Pancreas (tissue), 10 donors: Measurements from ENCODE around the gene DIPK1A. TPM values are rescaled to one million over a fixed set of nuclear protein-coding genes. Genes with fewer than 3 reads are reported as not detected.
A peak's percentile ranks its signal among the peaks of the same experiment; 100 is the strongest.

Source experiments
- ATAC-seq, 4 donors: fragments of 200-7000 bp; cut with Tn5 transposase; one replicate each; pipeline versions ENCODE4 v1.8.0 to v1.9.1; 2020; ENCODE audit warnings: mild to moderate bottlenecking in 4 of 4, moderate library complexity in 4 of 4
- DNase-seq, 6 donors: peaks; one replicate each; pipeline ENCODE4 v3.0.0-alpha.2; 2020
- FAIRE-seq: peaks from 2 replicates; lab custom pipeline; 2012; peaks lifted over from hg19 to GRCh38; lab: Jason Lieb, UNC
- H3K27ac ChIP-seq, 4 donors: fragments of 200-600 bp; sonication (generic); 1 replicate in 3 of 4; 2 replicates in 1 of 4; pipeline versions ENCODE4 v1.5.0 to v1.8.0; 2020
- H3K27me3 ChIP-seq, 4 donors: fragments of 200-600 bp; one replicate each; pipeline ENCODE4 v1.8.0; 2021
- H3K36me3 ChIP-seq, 3 donors: fragments of 200-600 bp; sonication (generic) in 1 of 3; one replicate each; pipeline versions ENCODE4 v1.5.0 to v1.8.0; 2020 to 2021
- H3K4me1 ChIP-seq, 3 donors: fragments of 200-600 bp; one replicate each; pipeline ENCODE4 v1.8.0; 2021
- H3K4me3 ChIP-seq, 4 donors: fragments of 200-600 bp; sonication (generic) in 2 of 4; one replicate each; pipeline versions ENCODE4 v1.5.0 to v1.8.0; 2020 to 2021
- H3K9me3 ChIP-seq, 4 donors: fragments of 200-600 bp; one replicate each; pipeline ENCODE4 v1.8.0; 2021
- WGBS, 2 donors: extraction: QIAGEN DNeasy Blood & Tissue Kit; methylation state at CpG; one replicate each; pipeline ENCODE4 v1.1.7; 2013; 5-methylcytosine and 5-hydroxymethylcytosine counted together
- intact Hi-C, 3 donors: fragments of 100-400 bp; cut with DNase I; formaldehyde crosslinking; loops; one replicate each; pipeline versions ENCODE4 v1.11.1 to v1.14.2; 2022
- polyA plus RNA-seq, 2 donors: library from polyadenylated mRNA; stranded (reverse); fragments of 200-250 nt; gene quantifications; one replicate each; pipeline ENCODE4 v1.2.3, GENCODE V29; 2013
- total RNA-seq, 6 donors: library from RNA; stranded (reverse); fragmentation: NEBNext Ultra II Directional in 4 of 6; extraction: Animal tissue kit (Norgen Biotek cat#: 25700) in 4 of 6; gene quantifications; one replicate each; pipeline versions ENCODE4 v1.2.1 to v1.2.4, GENCODE V29; 2021 to 2023
- TF ChIP-seq, protein P1 (sequence below), 4 donors: fragments of 200-600 bp; sonication (generic) in 3 of 4; IDR thresholded peaks; one replicate each; pipeline versions ENCODE4 v1.5.0 to v1.8.0; 2021; ENCODE audit warnings: antibody characterized with exemption in 4 of 4
- donor health status: healthy with polysubstance abuse.
- donor health status: DM: no; HTN: no; CAD: no; lungs with moderate emphysema.
- donor health status: DM: no; HTN: no; CAD: no.
- donor health status: control.
- donor health status: control.
- donor health status: Bipolar disorder and iron deficiency.
- donor health status: DM: yes; HTN: yes; CAD: no.
- donor health status: DM: no; HTN: no; CAD: no.
- donor health status: DM: no; HTN: no; CAD: no.
- donor health status: DM: yes; HTN: yes; CAD: no.

The DIPK1A gene
- total and polyA plus RNA-seq, 8 donors: 0.80 to 5.4 (median 2.0) TPM

DNA sequence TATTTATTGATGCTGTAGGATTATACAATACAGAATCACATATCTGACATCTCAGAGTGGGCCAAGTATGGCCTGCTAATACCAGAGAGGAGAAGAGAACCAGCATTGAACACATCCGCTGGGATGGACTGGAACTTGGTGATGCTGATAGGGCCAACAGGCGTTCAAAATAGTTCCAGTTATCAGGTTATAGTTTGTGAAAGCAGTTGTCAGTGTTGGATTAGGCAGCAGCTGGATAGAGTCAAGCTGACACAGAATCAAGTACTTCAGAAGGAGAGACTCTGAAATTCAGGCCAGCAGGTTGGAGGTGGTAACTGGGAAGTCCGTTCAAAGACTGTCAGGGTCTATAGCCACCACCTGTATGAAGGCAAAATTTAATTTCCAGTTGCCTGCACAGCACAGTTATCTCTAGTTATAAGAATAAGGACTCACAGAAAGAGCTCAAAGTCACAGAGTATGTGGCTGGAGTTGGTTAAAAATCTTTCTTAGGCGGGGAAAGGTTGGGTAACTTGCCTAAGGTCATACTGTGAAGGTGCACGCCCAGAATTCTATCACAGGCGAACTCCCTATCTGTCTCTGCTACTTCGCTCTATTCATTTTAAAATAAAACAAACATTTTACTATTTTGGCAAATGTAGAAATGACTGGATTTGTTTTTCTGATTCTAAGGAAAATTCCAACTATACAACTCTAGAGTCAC, 9.9 kb upstream of the DIPK1A start:
- H3K27ac ChIP-seq: no peak overlapping the region
- DNase-seq (no peak), ATAC-seq (no peak), FAIRE-seq (no peak)
- no peaks in the 10 kb centered on the region for H3K27me3 ChIP-seq
- TF ChIP-seq, protein P1, sequence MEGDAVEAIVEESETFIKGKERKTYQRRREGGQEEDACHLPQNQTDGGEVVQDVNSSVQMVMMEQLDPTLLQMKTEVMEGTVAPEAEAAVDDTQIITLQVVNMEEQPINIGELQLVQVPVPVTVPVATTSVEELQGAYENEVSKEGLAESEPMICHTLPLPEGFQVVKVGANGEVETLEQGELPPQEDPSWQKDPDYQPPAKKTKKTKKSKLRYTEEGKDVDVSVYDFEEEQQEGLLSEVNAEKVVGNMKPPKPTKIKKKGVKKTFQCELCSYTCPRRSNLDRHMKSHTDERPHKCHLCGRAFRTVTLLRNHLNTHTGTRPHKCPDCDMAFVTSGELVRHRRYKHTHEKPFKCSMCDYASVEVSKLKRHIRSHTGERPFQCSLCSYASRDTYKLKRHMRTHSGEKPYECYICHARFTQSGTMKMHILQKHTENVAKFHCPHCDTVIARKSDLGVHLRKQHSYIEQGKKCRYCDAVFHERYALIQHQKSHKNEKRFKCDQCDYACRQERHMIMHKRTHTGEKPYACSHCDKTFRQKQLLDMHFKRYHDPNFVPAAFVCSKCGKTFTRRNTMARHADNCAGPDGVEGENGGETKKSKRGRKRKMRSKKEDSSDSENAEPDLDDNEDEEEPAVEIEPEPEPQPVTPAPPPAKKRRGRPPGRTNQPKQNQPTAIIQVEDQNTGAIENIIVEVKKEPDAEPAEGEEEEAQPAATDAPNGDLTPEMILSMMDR (IDR thresholded peaks at IDR 0.05): no peak
- 81% methylated on average over 7 of the region's 7 CpGs for WGBS, 2 donors
- H3K4me3 ChIP-seq: no peak overlapping the region
- no peaks in the 10 kb centered on the region for H3K9me3 ChIP-seq
- intact Hi-C loops: no loop called here
- no peaks in the 10 kb centered on the region for H3K36me3 ChIP-seq
- H3K4me1 ChIP-seq: no peaks in the 10 kb centered on the region

DNA sequence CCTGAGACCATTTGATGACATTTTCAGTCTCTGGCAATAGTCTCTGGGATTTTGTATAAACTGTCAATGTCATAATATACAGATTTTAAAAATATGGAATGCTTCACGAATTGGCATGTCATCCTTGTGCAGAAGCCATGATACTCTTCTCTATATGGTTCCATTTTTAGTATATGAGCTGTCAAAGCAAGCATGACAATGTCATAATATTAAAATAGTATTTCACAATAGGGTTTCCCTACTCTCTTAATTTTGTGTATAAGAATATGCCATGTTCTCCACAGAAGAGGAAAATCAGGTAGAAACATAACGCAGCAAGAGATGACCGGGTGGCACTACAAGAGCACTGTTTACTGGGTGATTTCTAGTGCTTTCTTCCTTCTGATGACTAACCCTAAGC, 8.3 kb upstream of the DIPK1A start:
- no peaks in the 10 kb centered on the region for H3K4me1 ChIP-seq
- H3K36me3 ChIP-seq: no peaks in the 10 kb centered on the region
- DNase-seq (no peak), FAIRE-seq (no peak), ATAC-seq (no peak)
- TF ChIP-seq, protein P1 (IDR thresholded peaks at IDR 0.05): no peak
- H3K27ac ChIP-seq: no peak overlapping the region
- no peaks in the 10 kb centered on the region for H3K27me3 ChIP-seq
- WGBS, 2 donors: 79 to 88% methylated on average over 3 of the region's 3 CpGs
- intact Hi-C loops: loop anchor here in 2 of 3 donors (5.0 to 10.0 kb wide), 2 partner anchors 105 to 117 kb away; no protein-coding TSS in a partner anchor
- H3K4me3 ChIP-seq: no peak overlapping the region
- no peaks in the 10 kb centered on the region for H3K9me3 ChIP-seq

DNA sequence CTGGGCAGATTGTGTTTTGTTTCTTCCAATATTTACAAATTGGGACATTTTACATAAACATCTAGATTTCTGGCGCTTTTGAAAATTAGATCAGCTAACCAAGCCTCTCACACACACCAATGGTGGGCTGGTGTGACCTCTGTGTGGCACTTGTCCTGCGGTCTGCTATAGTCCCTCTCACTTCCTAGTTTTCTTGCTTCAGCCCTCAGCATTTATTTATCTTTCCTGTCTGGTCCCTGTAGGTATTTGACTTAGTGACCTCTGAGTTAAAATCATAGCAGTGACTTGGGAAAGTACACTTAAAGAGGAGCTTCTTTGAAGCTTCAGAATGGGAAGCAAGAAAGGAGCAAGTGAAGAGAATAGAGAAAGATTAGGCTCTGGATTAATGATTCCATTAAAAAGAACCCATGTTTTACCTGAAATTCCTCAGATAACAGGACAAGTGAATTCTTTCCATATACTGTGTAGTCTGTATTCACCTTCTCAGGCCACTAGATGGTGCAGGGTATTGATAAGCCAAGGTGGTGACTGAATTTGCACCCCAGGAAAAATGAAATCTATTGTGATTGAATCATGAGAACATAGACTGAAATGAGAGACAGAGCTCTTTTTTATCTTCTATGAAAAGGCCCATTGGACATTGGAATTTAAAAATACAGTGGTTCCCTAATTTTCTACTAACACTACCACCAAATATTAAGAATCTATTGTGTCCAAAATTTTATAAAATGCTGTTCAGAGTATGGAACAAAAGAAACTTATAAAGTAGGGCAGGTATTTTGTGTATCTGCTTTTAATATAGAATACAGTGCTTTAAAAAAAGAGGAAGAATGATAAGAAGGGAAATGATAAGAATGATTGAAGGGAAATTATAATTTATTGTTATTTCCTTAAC, 7.1 kb upstream of the DIPK1A start:
- no peak for DNase-seq
- peak; percentile 68 to 87 (median 82) for ATAC-seq
- Histone ChIP-seq H3K27ac (no peak overlapping the region), H3K4me3 (no peak overlapping the region), H3K4me1 (no peaks in the 10 kb centered on the region), H3K9me3 (no peaks in the 10 kb centered on the region), H3K36me3 (no peaks in the 10 kb centered on the region), H3K27me3 (no peaks in the 10 kb centered on the region)
- intact Hi-C loops: loop anchor here in 2 of 3 donors (5.0 to 10.0 kb wide), 2 partner anchors 104 to 116 kb away; no protein-coding TSS in a partner anchor
- WGBS, 2 donors: 37 to 50% methylated on average over 2 of the region's 2 CpGs
- TF ChIP-seq, protein P1 (IDR thresholded peaks at IDR 0.05): peak in 3 of 4 donors; percentile 31 to 43 (median 40)
- FAIRE-seq: no peak

DNA sequence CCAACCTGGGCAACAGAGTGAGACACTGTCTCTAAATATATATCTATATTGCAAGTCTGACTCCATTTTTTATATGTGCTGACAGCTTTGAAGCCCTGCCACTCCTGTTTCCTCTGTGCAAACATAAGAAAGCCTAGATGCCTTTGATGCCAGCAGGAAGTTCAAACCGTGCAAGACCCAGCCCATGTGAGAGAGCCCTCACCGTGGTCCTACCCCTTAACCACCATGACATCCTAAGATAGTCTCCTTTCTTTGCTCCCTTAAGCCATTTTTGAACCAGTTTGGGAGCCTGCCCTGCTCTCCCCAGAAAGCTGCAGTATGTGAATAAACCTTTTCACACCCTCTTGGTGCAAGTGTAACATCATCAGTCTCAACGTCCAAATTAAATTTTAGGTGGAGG, 3.7 kb upstream of the DIPK1A start:
- DNase-seq: no peak
- no peaks in the 10 kb centered on the region for H3K36me3 ChIP-seq
- 52 to 59% methylated on average over 3 of the region's 3 CpGs for WGBS, 2 donors
- peaks cover 0 to 5% (median 0%) of the 10 kb centered on the region in 3 donors for H3K4me1 ChIP-seq
- intact Hi-C loops: loop anchor here in 2 of 3 donors (5.0 to 10.0 kb wide), 2 partner anchors 100 to 113 kb away; no protein-coding TSS in a partner anchor
- TF ChIP-seq, protein P1 (IDR thresholded peaks at IDR 0.05): no peak
- FAIRE-seq: no peak
- H3K27ac ChIP-seq: no peak overlapping the region
- ATAC-seq: no peak
- no peaks in the 10 kb centered on the region for H3K9me3 ChIP-seq
- H3K4me3 ChIP-seq: no peak overlapping the region
- no peaks in the 10 kb centered on the region for H3K27me3 ChIP-seq
